HepG2 (cell line): ENCODE measurements around the gene SPAG9. TPM values are rescaled to one million over a fixed set of nuclear protein-coding genes. Genes with fewer than 3 reads are reported as not detected.
A peak's percentile ranks its signal among the peaks of the same experiment; 100 is the strongest.

ENCODE experiments used
- AGO2 ChIP-seq: fragments of 200-400 bp; formaldehyde crosslinking; optimal IDR thresholded peaks from 2 replicates; pipeline ENCODE3; 2017; ENCODE audit warnings: mild to moderate bottlenecking, low read depth, low read length, moderate library complexity
- CEBPZ ChIP-seq: IDR thresholded peaks from 2 replicates; pipeline ENCODE4 v1.6.1; 2012; ENCODE audit warnings: low read length, improper control_type of control experiment
- CSRNP1 ChIP-seq: sonication (generic); formaldehyde crosslinking; IDR thresholded peaks from 2 replicates; pipeline ENCODE4 v1.8.1; 2023; ENCODE audit warnings: mild to moderate bottlenecking, missing genetic modification reagents
- MLX ChIP-seq: IDR thresholded peaks from 2 replicates; pipeline ENCODE4 v1.6.1; 2016
- NR0B2 ChIP-seq: sonication (generic); formaldehyde crosslinking; IDR thresholded peaks from 2 replicates; pipeline ENCODE4 v1.4.0; 2020; ENCODE audit warnings: mild to moderate bottlenecking, missing genetic modification reagents
- SIX4 ChIP-seq: sonication (generic); formaldehyde crosslinking; IDR thresholded peaks from 2 replicates; pipeline ENCODE4 v1.4.0; 2020; ENCODE audit warnings: missing genetic modification reagents
- SPEN ChIP-seq: sonication (generic); formaldehyde crosslinking; IDR thresholded peaks from 2 replicates; pipeline ENCODE4 v1.5.1; 2020; ENCODE audit warnings: low read depth, mild to moderate bottlenecking, missing genetic modification reagents
- ZBTB46 ChIP-seq: sonication (generic); formaldehyde crosslinking; IDR thresholded peaks from 2 replicates; pipeline ENCODE4 v1.4.0; 2020; ENCODE audit warnings: mild to moderate bottlenecking, missing genetic modification reagents, borderline replicate concordance
- ZC3H13 ChIP-seq: sonication (generic); formaldehyde crosslinking; IDR thresholded peaks from 2 replicates; pipeline ENCODE4 v1.8.1; 2023; ENCODE audit warnings: mild to moderate bottlenecking, missing genetic modification reagents, moderate library complexity
- ZFX ChIP-seq: sonication (generic); formaldehyde crosslinking; IDR thresholded peaks from 2 replicates; pipeline ENCODE4 v1.4.0; 2020; ENCODE audit warnings: mild to moderate bottlenecking, low read depth, missing genetic modification reagents, moderate library complexity
- ZNF142 ChIP-seq: sonication (generic); formaldehyde crosslinking; IDR thresholded peaks from 2 replicates; pipeline ENCODE4 v1.4.0; 2020; ENCODE audit warnings: missing genetic modification reagents
- ZNF33A ChIP-seq: sonication (generic); formaldehyde crosslinking; IDR thresholded peaks from 2 replicates; pipeline ENCODE4 v1.5.1; 2020; ENCODE audit warnings: missing genetic modification reagents, mild to moderate bottlenecking, moderate library complexity, borderline replicate concordance
- ZNF75D ChIP-seq: sonication (generic); formaldehyde crosslinking; IDR thresholded peaks from 2 replicates; pipeline ENCODE4 v1.8.1; 2023; ENCODE audit warnings: missing genetic modification reagents, mild to moderate bottlenecking, borderline replicate concordance
- polyA plus RNA-seq, 8 experiments: library from polyadenylated mRNA; depleted of rRNA in 3 of 8; stranded (reverse) in 7 of 8; unstranded in 1 of 8; fragments of >200 nt; fragmentation: Illumina TruSeq in 4 of 8; extraction: Trizol in 4 of 8; gene quantifications; 2 replicates each; pipeline versions ENCODE4 v1.2.1 to v1.2.3, GENCODE V29; 2011 to 2016; ENCODE audit warnings: low read depth in 4 of 8, missing spikeins in 1 of 8, mixed read lengths in 1 of 8; ENCODE audit not compliant: insufficient read depth in 1 of 8
- total RNA-seq, 5 experiments: library from RNA; depleted of rRNA; stranded (reverse); fragments of >200 nt; fragmentation: Illumina TruSeq; extraction: Trizol; gene quantifications; 2 replicates each; pipeline ENCODE4 v1.2.3, GENCODE V29; 2016; ENCODE audit warnings: low read depth in 1 of 5

Gene SPAG9
- total and polyA plus RNA-seq, 2 of the 13 experiments (the other 11 are each of a cell fraction or from before 2014, with no cell fraction given) = 43.2 to 78.6 TPM

GRCh38 chr17:50944054-50944901, 176.4 kb downstream of the SPAG9 start (continued):
- TF ChIP-seq CEBPZ (no peak), ZBTB46 (CRISPR knock-in tag) (no peak), CSRNP1 (peak; percentile 84; the same call in 1 of the 2 replicates), SIX4 (CRISPR knock-in tag) (peak; percentile 85), ZFX (peak; percentile 93), SPEN (peak; percentile 97), ZNF142 (peak; percentile 97), NR0B2 (CRISPR knock-in tag) (peak; percentile 72; the same call in 1 of the 2 replicates), ZNF75D (CRISPR knock-in tag) (peak; percentile 15; the same call in 1 of the 2 replicates), AGO2 (peak; percentile 100), ZNF33A (peak; percentile 28; the same call in 1 of the 2 replicates), MLX (CRISPR knock-in tag) (peak; percentile 90), ZC3H13 (CRISPR knock-in tag) (peak; percentile 86)
